ENCODE data around the gene F8. TPM values are rescaled to one million over a fixed set of nuclear protein-coding genes. Genes with fewer than 3 reads are reported as not detected.
"Not testable (repeated sequence)": the region's sequence is repeated elsewhere in the genome, so short reads cannot be mapped to it uniquely, and the experiment has no call there.

F8 gene
- total and polyA plus RNA-seq, 4 donors, result 2.7 to 49.9 (median 15.2) TPM

GRCh38 chrX:155026420-155026726 is 3.9 kb upstream of the F8 start:
- intact Hi-C loops (cut with DNase I), result no loop called here
- 1 to 47% methylated on average over 16 of the region's 16 CpGs for WGBS, 2 donors

GRCh38 chrX:155023907-155024833 is 1.6 kb upstream of the F8 start:
- H3K36me3 ChIP-seq (ENCODE audit: control insufficient read depth in 1 of 2, insufficient read depth in 2 of 2, low read length in 1 of 2), result no peaks in the 10 kb centered on the region
- no peak overlapping the region for H3K27ac ChIP-seq (ENCODE audit: low read depth in 1 of 2, low read length in 2 of 2)
- intact Hi-C loops (cut with DNase I), result no loop called here
- whole genome bisulfite sequencing, 2 donors, result 79 to 94% methylated on average over 6 of the region's 6 CpGs
- H3K4me3 ChIP-seq (ENCODE audit: low read length in 2 of 2), result no peak overlapping the region
- no peaks in the 10 kb centered on the region for H3K9me3 ChIP-seq (ENCODE audit: control insufficient read depth, low read length)
- ATAC-seq (ENCODE audit: low FRiP score), result no peak
- no peaks in the 10 kb centered on the region for H3K27me3 ChIP-seq (ENCODE audit: control insufficient read depth in 1 of 2, insufficient read depth in 2 of 2, low read length in 1 of 2)
- no peak for DNase-seq
- no peaks in the 10 kb centered on the region for H3K4me1 ChIP-seq (ENCODE audit: control insufficient read depth in 1 of 2, insufficient read depth in 2 of 2, low read length in 2 of 2)

More at GRCh38 chrX:155026420-155026726, 3.9 kb upstream of the F8 start:
- DNase-seq (no peak), ATAC-seq (ENCODE audit: low FRiP score) (no peak)
- Histone ChIP-seq H3K27ac (ENCODE audit: low read depth in 1 of 2, low read length in 2 of 2) (peak overlapping the region in 1 of 2 donors; percentile 11), H3K4me1 (ENCODE audit: control insufficient read depth in 1 of 2, insufficient read depth in 2 of 2, low read length in 2 of 2) (no peaks in the 10 kb centered on the region), H3K4me3 (ENCODE audit: low read length in 2 of 2) (no peak overlapping the region), H3K27me3 (ENCODE audit: control insufficient read depth in 1 of 2, insufficient read depth in 2 of 2, low read length in 1 of 2) (no peaks in the 10 kb centered on the region), H3K36me3 (ENCODE audit: control insufficient read depth in 1 of 2, insufficient read depth in 2 of 2, low read length in 1 of 2) (no peaks in the 10 kb centered on the region), H3K9me3 (ENCODE audit: control insufficient read depth, low read length) (no peaks in the 10 kb centered on the region)

GRCh38 chrX:155020591-155020990 is 1.9 kb downstream of the F8 start:
- WGBS, 2 donors, result 73 to 94% methylated on average over 3 of the region's 3 CpGs
- no peak for ATAC-seq (ENCODE audit: low FRiP score)

GRCh38 chrX:155009994-155010472 is 12.5 kb downstream of the F8 start:
- H3K9me3 ChIP-seq (ENCODE audit: control insufficient read depth, low read length), result no peaks in the 10 kb centered on the region
- H3K4me1 ChIP-seq (ENCODE audit: control insufficient read depth in 1 of 2, insufficient read depth in 2 of 2, low read length in 2 of 2), result no peaks in the 10 kb centered on the region
- no peaks in the 10 kb centered on the region for H3K36me3 ChIP-seq (ENCODE audit: control insufficient read depth in 1 of 2, insufficient read depth in 2 of 2, low read length in 1 of 2)
- no peak overlapping the region for H3K4me3 ChIP-seq (ENCODE audit: low read length in 2 of 2)
- ATAC-seq (ENCODE audit: low FRiP score), result peak; percentile 20
- no peak for DNase-seq
- H3K27ac ChIP-seq (ENCODE audit: low read depth in 1 of 2, low read length in 2 of 2), result no peak overlapping the region
- intact Hi-C loops (cut with DNase I), result no loop called here
- WGBS, 2 donors, result 34 to 40% methylated on average over 3 of the region's 3 CpGs
- no peaks in the 10 kb centered on the region for H3K27me3 ChIP-seq (ENCODE audit: control insufficient read depth in 1 of 2, insufficient read depth in 2 of 2, low read length in 1 of 2)

More at GRCh38 chrX:155020591-155020990, 1.9 kb downstream of the F8 start:
- Histone ChIP-seq H3K36me3 (ENCODE audit: control insufficient read depth in 1 of 2, insufficient read depth in 2 of 2, low read length in 1 of 2) (no peaks in the 10 kb centered on the region), H3K27me3 (ENCODE audit: control insufficient read depth in 1 of 2, insufficient read depth in 2 of 2, low read length in 1 of 2) (no peaks in the 10 kb centered on the region), H3K4me3 (ENCODE audit: low read length in 2 of 2) (no peak overlapping the region), H3K27ac (ENCODE audit: low read depth in 1 of 2, low read length in 2 of 2) (no peak overlapping the region), H3K9me3 (ENCODE audit: control insufficient read depth, low read length) (no peaks in the 10 kb centered on the region), H3K4me1 (ENCODE audit: control insufficient read depth in 1 of 2, insufficient read depth in 2 of 2, low read length in 2 of 2) (no peaks in the 10 kb centered on the region)
- no peak for DNase-seq
- intact Hi-C loops (cut with DNase I), result no loop called here

GRCh38 chrX:155008578-155008977 is 13.9 kb downstream of the F8 start:
- intact Hi-C loops (cut with DNase I); H3K27ac ChIP-seq (ENCODE audit: low read depth in 1 of 2, low read length in 2 of 2); H3K27me3 ChIP-seq (ENCODE audit: control insufficient read depth in 1 of 2, insufficient read depth in 2 of 2, low read length in 1 of 2); H3K4me1 ChIP-seq (ENCODE audit: control insufficient read depth in 1 of 2, insufficient read depth in 2 of 2, low read length in 2 of 2); H3K9me3 ChIP-seq (ENCODE audit: control insufficient read depth, low read length); H3K36me3 ChIP-seq (ENCODE audit: control insufficient read depth in 1 of 2, insufficient read depth in 2 of 2, low read length in 1 of 2); DNase-seq; H3K4me3 ChIP-seq (ENCODE audit: low read length in 2 of 2): not testable (repeated sequence)
- WGBS, 2 donors, result 95 to 97% methylated on average over 3 of the region's 12 CpGs
- peak; percentile 12 for ATAC-seq (ENCODE audit: low FRiP score)

- not testable (repeated sequence) for ATAC-seq (ENCODE audit: low FRiP score); H3K27ac ChIP-seq (ENCODE audit: low read depth in 1 of 2, low read length in 2 of 2)
- 59 to 61% methylated on average over 6 of the region's 11 CpGs for WGBS, 2 donors
These were observed 15.4 kb downstream of the F8 start for GRCh38 chrX:155006913-155007671.

GRCh38 chrX:155006379-155006778 is 16.1 kb downstream of the F8 start:
- ATAC-seq (ENCODE audit: low FRiP score); H3K27ac ChIP-seq (ENCODE audit: low read depth in 1 of 2, low read length in 2 of 2); H3K4me3 ChIP-seq (ENCODE audit: low read length in 2 of 2); DNase-seq; intact Hi-C loops (cut with DNase I); H3K27me3 ChIP-seq (ENCODE audit: control insufficient read depth in 1 of 2, insufficient read depth in 2 of 2, low read length in 1 of 2); H3K36me3 ChIP-seq (ENCODE audit: control insufficient read depth in 1 of 2, insufficient read depth in 2 of 2, low read length in 1 of 2); H3K9me3 ChIP-seq (ENCODE audit: control insufficient read depth, low read length); H3K4me1 ChIP-seq (ENCODE audit: control insufficient read depth in 1 of 2, insufficient read depth in 2 of 2, low read length in 2 of 2): not testable (repeated sequence)
- WGBS, 2 donors, result no CpG with 5 or more reads among the region's 10 CpGs

More at GRCh38 chrX:155006913-155007671, 15.4 kb downstream of the F8 start:
- DNase-seq; intact Hi-C loops (cut with DNase I); H3K9me3 ChIP-seq (ENCODE audit: control insufficient read depth, low read length); H3K4me3 ChIP-seq (ENCODE audit: low read length in 2 of 2); H3K27me3 ChIP-seq (ENCODE audit: control insufficient read depth in 1 of 2, insufficient read depth in 2 of 2, low read length in 1 of 2); H3K4me1 ChIP-seq (ENCODE audit: control insufficient read depth in 1 of 2, insufficient read depth in 2 of 2, low read length in 2 of 2); H3K36me3 ChIP-seq (ENCODE audit: control insufficient read depth in 1 of 2, insufficient read depth in 2 of 2, low read length in 1 of 2): not testable (repeated sequence)

GRCh38 chrX:155005190-155005589 is 17.3 kb downstream of the F8 start:
- H3K27me3 ChIP-seq (ENCODE audit: control insufficient read depth in 1 of 2, insufficient read depth in 2 of 2, low read length in 1 of 2), result no peaks in the 10 kb centered on the region
- no peaks in the 10 kb centered on the region for H3K36me3 ChIP-seq (ENCODE audit: control insufficient read depth in 1 of 2, insufficient read depth in 2 of 2, low read length in 1 of 2)
- no peaks in the 10 kb centered on the region for H3K4me1 ChIP-seq (ENCODE audit: control insufficient read depth in 1 of 2, insufficient read depth in 2 of 2, low read length in 2 of 2)
- no peak overlapping the region for H3K27ac ChIP-seq (ENCODE audit: low read depth in 1 of 2, low read length in 2 of 2)
- ATAC-seq (ENCODE audit: low FRiP score), result no peak
- no peaks in the 10 kb centered on the region for H3K9me3 ChIP-seq (ENCODE audit: control insufficient read depth, low read length)
- no peak overlapping the region for H3K4me3 ChIP-seq (ENCODE audit: low read length in 2 of 2)
- no peak for DNase-seq
- WGBS, 2 donors, result 90 to 97% methylated on average over 2 of the region's 2 CpGs
- intact Hi-C loops (cut with DNase I), result no loop called here
